Neural progenitor cell (in vitro differentiated cells): ENCODE data around the gene DDX60. TPM values are rescaled to one million over a fixed set of nuclear protein-coding genes. Genes with fewer than 3 reads are reported as not detected.

Source experiments
- DNase-seq: peaks from one replicate; pipeline ENCODE4 v3.0.0-alpha.2; 2016; ENCODE audit warnings: low spot score
- H2AFZ ChIP-seq: fragments of 200-600 bp; sonication (generic); replicated peaks from 2 replicates; pipeline ENCODE4 v1.6.1; 2016; ENCODE audit warnings: antibody characterized with exemption
- H3F3A ChIP-seq: fragments of 200-600 bp; sonication (generic); 2 replicates; pipeline ENCODE4 v1.6.1; 2016; ENCODE audit warnings: antibody characterized with exemption, low read depth
- H3K27ac ChIP-seq: fragments of 200-600 bp; sonication (generic); 2 replicates; pipeline ENCODE4 v1.5.1; 2016; ENCODE audit warnings: mild to moderate bottlenecking
- H3K27me3 ChIP-seq: fragments of 200-600 bp; sonication (generic); 2 replicates; pipeline ENCODE4 v1.6.1; 2016; ENCODE audit warnings: mild to moderate bottlenecking, moderate library complexity
- H3K36me3 ChIP-seq: fragments of 200-600 bp; sonication (generic); 2 replicates; pipeline ENCODE4 v1.5.1; 2016
- H3K4me1 ChIP-seq: fragments of 200-600 bp; sonication (generic); 2 replicates; pipeline ENCODE4 v1.6.1; 2016; ENCODE audit warnings: mixed run types
- H3K4me2 ChIP-seq: fragments of 200-600 bp; sonication (generic); 2 replicates; pipeline ENCODE4 v1.6.1; 2016
- H3K4me3 ChIP-seq: fragments of 200-600 bp; sonication (generic); 2 replicates; pipeline ENCODE4 v1.5.1; 2016
- H3K79me2 ChIP-seq: fragments of 200-600 bp; sonication (generic); 2 replicates; pipeline ENCODE4 v1.6.1; 2016; ENCODE audit warnings: low read depth
- H3K9ac ChIP-seq: fragments of 200-600 bp; sonication (generic); 2 replicates; pipeline ENCODE4 v1.6.1; 2016
- H3K9me3 ChIP-seq: fragments of 200-600 bp; sonication (generic); 2 replicates; pipeline ENCODE4 v1.5.1; 2016; ENCODE audit warnings: low read depth
- H4K20me1 ChIP-seq: fragments of 200-600 bp; sonication (generic); 2 replicates; pipeline ENCODE4 v1.6.1; 2016; ENCODE audit warnings: low read depth
- H3K27ac Mint-ChIP-seq: 3 replicates; pipeline ENCODE4 v1.8.0; 2021; ENCODE audit warnings: mixed read lengths
- H3K27me3 Mint-ChIP-seq: 2 replicates; pipeline ENCODE4 v1.8.0; 2022; ENCODE audit warnings: low read depth, mild to moderate bottlenecking, inconsistent platforms, moderate library complexity, mixed read lengths; ENCODE audit not compliant: insufficient read depth
- H3K36me3 Mint-ChIP-seq: 3 replicates; pipeline ENCODE4 v1.8.0; 2021; ENCODE audit warnings: mixed read lengths
- H3K4me1 Mint-ChIP-seq: 3 replicates; pipeline ENCODE4 v1.8.0; 2021; ENCODE audit warnings: mixed read lengths
- H3K4me3 Mint-ChIP-seq: 3 replicates; pipeline ENCODE4 v1.8.0; 2021; ENCODE audit warnings: mild to moderate bottlenecking, moderate library complexity, mixed read lengths
- H3K9me3 Mint-ChIP-seq: 3 replicates; pipeline ENCODE4 v1.8.0; 2020; ENCODE audit warnings: mixed read lengths
- CTCF ChIP-seq: fragments of 200-600 bp; sonication (generic); IDR thresholded peaks from 2 replicates; pipeline ENCODE4 v1.5.1; 2017; ENCODE audit warnings: antibody characterized with exemption, mild to moderate bottlenecking
- EZH2 ChIP-seq: fragments of 200-600 bp; sonication (generic); IDR thresholded peaks from 2 replicates; pipeline ENCODE4 v1.6.1; 2017; ENCODE audit warnings: antibody characterized with exemption, mild to moderate bottlenecking, moderate library complexity
- EZH2phosphoT487 ChIP-seq: fragments of 200-600 bp; sonication (generic); IDR thresholded peaks from 2 replicates; pipeline ENCODE4 v1.6.1; 2017; ENCODE audit warnings: antibody characterized with exemption
- total RNA-seq: library from RNA; depleted of rRNA; stranded (reverse); fragments of >200 nt; gene quantifications from 2 replicates; pipeline ENCODE4 v1.2.3, GENCODE V29; 2015; ENCODE audit warnings: low replicate concordance

DDX60 gene
- total RNA-seq, 1 donor from 2014 or later = 7.8 TPM

GRCh38 chr4:168248176-168248710 lies 70.3 kb downstream of the DDX60 start:
- H3K27ac Mint-ChIP-seq = no peak overlapping the region
- Histone ChIP-seq H3K27ac (no peak overlapping the region), H3K9me3 (no peaks in the 10 kb centered on the region), H3K27me3 (no peaks in the 10 kb centered on the region), H3K4me1 (no peaks in the 10 kb centered on the region), H3K9ac (no peak overlapping the region), H3K4me3 (no peak overlapping the region), H3K36me3 (no peaks in the 10 kb centered on the region), H3F3A (no peaks in the 10 kb centered on the region), H2AFZ (no peak overlapping the region), H4K20me1 (no peaks in the 10 kb centered on the region), H3K79me2 (no peaks in the 10 kb centered on the region), H3K4me2 (no peak overlapping the region)
- no peak overlapping the region for H3K4me3 Mint-ChIP-seq
- no peak for DNase-seq
- H3K27me3 Mint-ChIP-seq = no peaks in the 10 kb centered on the region
- peaks cover 2% of the 10 kb centered on the region for H3K9me3 Mint-ChIP-seq
- TF ChIP-seq CTCF = no peak
- no peaks in the 10 kb centered on the region for H3K4me1 Mint-ChIP-seq
- H3K36me3 Mint-ChIP-seq = peaks cover 2% of the 10 kb centered on the region

GRCh38 chr4:168247603-168248002 lies 70.9 kb downstream of the DDX60 start:
- Histone ChIP-seq H3K79me2 (no peaks in the 10 kb centered on the region), H3K4me1 (no peaks in the 10 kb centered on the region), H4K20me1 (no peaks in the 10 kb centered on the region), H3K27me3 (no peaks in the 10 kb centered on the region), H2AFZ (no peak overlapping the region), H3K36me3 (no peaks in the 10 kb centered on the region), H3K9me3 (no peaks in the 10 kb centered on the region), H3K4me3 (no peak overlapping the region), H3F3A (no peaks in the 10 kb centered on the region), H3K27ac (no peak overlapping the region), H3K4me2 (no peak overlapping the region), H3K9ac (no peak overlapping the region)
- Mint-ChIP-seq H3K36me3 (peaks cover 6% of the 10 kb centered on the region), H3K4me3 (no peak overlapping the region), H3K27ac (no peak overlapping the region), H3K9me3 (peaks cover 8% of the 10 kb centered on the region), H3K4me1 (no peaks in the 10 kb centered on the region), H3K27me3 (no peaks in the 10 kb centered on the region)
- TF ChIP-seq CTCF = no peak
- no peak for TF ChIP-seq EZH2phosphoT487
- no peak for TF ChIP-seq EZH2
- DNase-seq = no peak

GRCh38 chr4:168241953-168242352 lies 76.6 kb downstream of the DDX60 start:
- DNase-seq = no peak
- peaks cover 6% of the 10 kb centered on the region for H3K36me3 Mint-ChIP-seq
- TF ChIP-seq EZH2phosphoT487 (no peak), EZH2 (no peak), CTCF (no peak)
- no peak overlapping the region for H3K9ac ChIP-seq
- H3K9me3 Mint-ChIP-seq = peaks cover 17% of the 10 kb centered on the region
- no peaks in the 10 kb centered on the region for H4K20me1 ChIP-seq
- H3K4me3 ChIP-seq = no peak overlapping the region
- H3K79me2 ChIP-seq = no peaks in the 10 kb centered on the region
- H2AFZ ChIP-seq = no peak overlapping the region
- H3K4me2 ChIP-seq = no peak overlapping the region
- H3K27me3 ChIP-seq = no peaks in the 10 kb centered on the region
- no peaks in the 10 kb centered on the region for H3K9me3 ChIP-seq
- H3K27ac Mint-ChIP-seq = no peak overlapping the region
- no peaks in the 10 kb centered on the region for H3K27me3 Mint-ChIP-seq
- H3F3A ChIP-seq = no peaks in the 10 kb centered on the region
- no peaks in the 10 kb centered on the region for H3K36me3 ChIP-seq
- no peak overlapping the region for H3K4me3 Mint-ChIP-seq
- no peaks in the 10 kb centered on the region for H3K4me1 Mint-ChIP-seq
- H3K4me1 ChIP-seq = no peaks in the 10 kb centered on the region
- no peak overlapping the region for H3K27ac ChIP-seq
